HepG2 (cell line): Measurements from ENCODE around the gene SSH3. TPM values are rescaled to one million over a fixed set of nuclear protein-coding genes. Genes with fewer than 3 reads are reported as not detected.
A peak's percentile ranks its signal among the peaks of the same experiment; 100 is the strongest.

ENCODE experiments used
- ATAC-seq: fragments of 200-7000 bp; cut with Tn5 transposase; 3 replicates; pipeline ENCODE4 v1.9.1; 2020; ENCODE audit warnings: mild to moderate bottlenecking, moderate library complexity
- BruUV-seq: library from RNA; stranded (reverse); fragments of 400-500 nt; replicated peaks from 2 replicates; lab custom pipeline; 2021; lab: Mats Ljungman, UMichigan
- CTCF ChIA-PET: fragments of 300-600 bp; formaldehyde crosslinking; extraction: SDS; loops from one replicate; lab custom pipeline; 2021; ENCODE audit warnings: low total read pairs, inconsistent platforms, low intra/inter-chr PET ratio; lab: Yijun Ruan, JAX
- POLR2A ChIA-PET: fragments of 350-600 bp; sonication (Branson Sonifier 250); formaldehyde crosslinking; loops from one replicate; lab custom pipeline; 2020; ENCODE audit warnings: antibody characterized with exemption, inconsistent platforms; lab: Yijun Ruan, JAX
- DNase-seq: peaks from one replicate; pipeline ENCODE4 v3.0.0-alpha.2; 2015; ENCODE audit warnings: low spot score
- FAIRE-seq: peaks from 3 replicates; lab custom pipeline; 2011; peaks lifted over from hg19 to GRCh38; lab: Jason Lieb, UNC
- H2AFZ ChIP-seq: one replicate; pipeline ENCODE4 v1.6.1; 2011; ENCODE audit warnings: low read length, inconsistent platforms
- H3K27ac ChIP-seq: fragments of 300-600 bp; 3 replicates; pipeline ENCODE4 v1.8.0; 2011; ENCODE audit warnings: mixed run types, mild to moderate bottlenecking, mixed read lengths, low read length, inconsistent platforms; ENCODE audit not compliant: insufficient read depth; ENCODE audit errors: extremely low read length
- H3K27me3 ChIP-seq, 2 experiments: fragments of 200-600 bp in 1 of 2; 2 replicates in 1 of 2; 3 replicates in 1 of 2; pipeline versions ENCODE4 v1.6.0 to v1.8.0; 2011; ENCODE audit warnings: low read length in 2 of 2, mild to moderate bottlenecking in 2 of 2, moderate library complexity in 2 of 2, inconsistent platforms in 1 of 2; ENCODE audit not compliant: insufficient read depth in 2 of 2, control insufficient read depth in 1 of 2
- H3K36me3 ChIP-seq, 2 experiments: fragments of 200-600 bp in 1 of 2; replicated peaks in 1 of 2; 2 replicates in 1 of 2; 3 replicates in 1 of 2; pipeline versions ENCODE4 v1.5.1 to v1.8.0; 2011; ENCODE audit warnings: low read length in 2 of 2, inconsistent platforms in 1 of 2; ENCODE audit not compliant: insufficient read depth in 2 of 2, control insufficient read depth in 1 of 2
- H3K4me1 ChIP-seq: 2 replicates; pipeline ENCODE4 v1.5.1; 2012; ENCODE audit warnings: low read length, inconsistent platforms; ENCODE audit not compliant: insufficient read depth
- H3K4me2 ChIP-seq: 2 replicates; pipeline ENCODE4 v1.6.0; 2011; ENCODE audit warnings: low read depth, low read length, inconsistent platforms
- H3K4me3 ChIP-seq, 3 experiments: fragments of 200-600 bp in 1 of 3; sonication (generic), shearing (Covaris generic) in 1 of 3; replicated peaks in 1 of 3; 2 replicates each; pipeline ENCODE4 v1.5.1; 2011 to 2016; ENCODE audit warnings: low read length in 3 of 3, inconsistent platforms in 2 of 3, low read depth in 2 of 3, mild to moderate bottlenecking in 2 of 3, control low read depth in 1 of 3, mixed read lengths in 1 of 3; ENCODE audit not compliant: insufficient read depth in 1 of 3
- H3K79me2 ChIP-seq: one replicate; pipeline ENCODE4 v1.6.1; 2011; ENCODE audit warnings: low read length, inconsistent platforms; ENCODE audit not compliant: insufficient read depth
- H3K9ac ChIP-seq: 2 replicates; pipeline ENCODE4 v1.6.0; 2011; ENCODE audit warnings: mild to moderate bottlenecking, low read depth, low read length, inconsistent platforms; ENCODE audit not compliant: insufficient read depth
- H3K9me3 ChIP-seq: 2 replicates; pipeline ENCODE4 v1.5.1; 2012; ENCODE audit warnings: mild to moderate bottlenecking, low read length
- H4K20me1 ChIP-seq: 2 replicates; pipeline ENCODE4 v1.6.0; 2011; ENCODE audit warnings: inconsistent platforms, mild to moderate bottlenecking, low read length, moderate library complexity; ENCODE audit not compliant: insufficient read depth
- AGO2 ChIP-seq: fragments of 200-400 bp; formaldehyde crosslinking; optimal IDR thresholded peaks from 2 replicates; pipeline ENCODE3; 2017; ENCODE audit warnings: mild to moderate bottlenecking, low read depth, low read length, moderate library complexity
- ATF6 ChIP-seq: sonication (generic); formaldehyde crosslinking; conservative IDR thresholded peaks from 2 replicates; pipeline ENCODE4 v1.4.0; 2020; ENCODE audit warnings: missing genetic modification reagents
- ESRRA ChIP-seq: sonication (generic); formaldehyde crosslinking; IDR thresholded peaks from 2 replicates; pipeline ENCODE4 v1.5.1; 2020; ENCODE audit warnings: mild to moderate bottlenecking, low read depth, missing genetic modification reagents
- KAT2B ChIP-seq: fragments of 150-350 bp; IDR thresholded peaks from 2 replicates; pipeline ENCODE4 v1.6.1; 2014; ENCODE audit warnings: low read depth, low read length, borderline replicate concordance
- POLR2A ChIP-seq, 2 experiments: IDR thresholded peaks; 2 replicates each; pipeline ENCODE4 v1.6.1; 2011; ENCODE audit warnings: low read depth in 2 of 2, low read length in 2 of 2, mild to moderate bottlenecking in 1 of 2, moderate library complexity in 1 of 2; ENCODE audit not compliant: insufficient read depth in 1 of 2
- REL ChIP-seq: sonication (generic); formaldehyde crosslinking; conservative IDR thresholded peaks from 2 replicates; pipeline ENCODE4 v1.8.0; 2022; ENCODE audit warnings: mild to moderate bottlenecking, missing genetic modification reagents, moderate library complexity
- SALL1 ChIP-seq: sonication (generic); formaldehyde crosslinking; IDR thresholded peaks from 2 replicates; pipeline ENCODE4 v1.8.0; 2022; ENCODE audit warnings: mild to moderate bottlenecking, missing genetic modification reagents
- SIN3A ChIP-seq: IDR thresholded peaks from 2 replicates; pipeline ENCODE4 v1.6.1; 2011; ENCODE audit warnings: low read depth, mild to moderate bottlenecking, control low read depth, low read length, borderline replicate concordance
- SMARCE1 ChIP-seq: fragments of 450-650 bp; IDR thresholded peaks from 2 replicates; pipeline ENCODE4 v1.6.1; 2017; ENCODE audit warnings: borderline replicate concordance
- TBP ChIP-seq: sonication (generic); formaldehyde crosslinking; IDR thresholded peaks from 2 replicates; pipeline ENCODE4 v1.5.0; 2020; ENCODE audit warnings: missing genetic modification reagents
- ZBTB38 ChIP-seq: sonication (generic); formaldehyde crosslinking; IDR thresholded peaks from 2 replicates; pipeline ENCODE4 v1.5.1; 2020; ENCODE audit warnings: mild to moderate bottlenecking, missing genetic modification reagents
- ZNF124 ChIP-seq: sonication (generic); formaldehyde crosslinking; IDR thresholded peaks from 2 replicates; pipeline ENCODE4 v1.4.0; 2020; ENCODE audit warnings: missing genetic modification reagents
- ZNF20 ChIP-seq: sonication (generic); formaldehyde crosslinking; IDR thresholded peaks from 2 replicates; pipeline ENCODE4 v1.4.0; 2020; ENCODE audit warnings: mild to moderate bottlenecking, moderate library complexity, missing genetic modification reagents
- ZNF709 ChIP-seq: sonication (generic); formaldehyde crosslinking; IDR thresholded peaks from 2 replicates; pipeline ENCODE4 v1.5.0; 2020; ENCODE audit warnings: mild to moderate bottlenecking, missing genetic modification reagents
- ZNF816 ChIP-seq: sonication (generic); formaldehyde crosslinking; IDR thresholded peaks from 2 replicates; pipeline ENCODE4 v1.8.0; 2022; ENCODE audit warnings: missing genetic modification reagents, mild to moderate bottlenecking, borderline replicate concordance
- ZSCAN21 ChIP-seq: sonication (generic); formaldehyde crosslinking; IDR thresholded peaks from 2 replicates; pipeline ENCODE4 v1.8.0; 2022; ENCODE audit warnings: mild to moderate bottlenecking, missing genetic modification reagents, moderate library complexity, borderline replicate concordance
- WGBS: methylation state at CpG from one replicate; pipeline ENCODE4 v1.1.6; 2017; ENCODE audit warnings: low lambda C conversion rate; 5-methylcytosine and 5-hydroxymethylcytosine counted together
- in situ Hi-C: cut with HindIII; loops from 2 replicates; pipeline ENCODE4 v1.10.0; 2017; ENCODE audit warnings: low pct_unique_long_range_greater_than_20kb; ENCODE audit not compliant: extremely low pct_ligation_motif_present
- intact Hi-C: fragments of 100-400 bp; cut with micrococcal nuclease; formaldehyde crosslinking; loops from one replicate; pipeline ENCODE4 v1.10.0; 2022; ENCODE audit not compliant: unreplicated experiment
- polyA plus RNA-seq, 8 experiments: library from polyadenylated mRNA; depleted of rRNA in 3 of 8; stranded (reverse) in 7 of 8; unstranded in 1 of 8; fragments of >200 nt; fragmentation: Illumina TruSeq in 4 of 8; extraction: Trizol in 4 of 8; gene quantifications; 2 replicates each; pipeline versions ENCODE4 v1.2.1 to v1.2.3, GENCODE V29; 2011 to 2016; ENCODE audit warnings: low read depth in 4 of 8, missing spikeins in 1 of 8, mixed read lengths in 1 of 8; ENCODE audit not compliant: insufficient read depth in 1 of 8
- total RNA-seq, 5 experiments: library from RNA; depleted of rRNA; stranded (reverse); fragments of >200 nt; fragmentation: Illumina TruSeq; extraction: Trizol; gene quantifications; 2 replicates each; pipeline ENCODE4 v1.2.3, GENCODE V29; 2016; ENCODE audit warnings: low read depth in 1 of 5

SSH3 gene
- total and polyA plus RNA-seq, 2 of the 13 experiments (the other 11 are each of a cell fraction or from before 2014, with no cell fraction given): 12.4 to 18.8 TPM

GRCh38 chr11:67255353-67255752 lies 48.0 kb upstream of the SSH3 start:
- Histone ChIP-seq H2AFZ (no peak overlapping the region), H3K27me3 (no peaks in the 10 kb centered on the region), H3K9me3 (no peaks in the 10 kb centered on the region), H3K4me1 (peaks cover 76% of the 10 kb centered on the region), H3K79me2 (peaks cover 2% of the 10 kb centered on the region), H4K20me1 (no peaks in the 10 kb centered on the region), H3K4me2 (no peak overlapping the region), H3K36me3 (peaks cover 43 to 57% of the 10 kb centered on the region in 2 experiments), H3K9ac (no peak overlapping the region), H3K27ac (peak overlapping the region; percentile 62), H3K4me3 (no peak overlapping the region)
- no peak for TF ChIP-seq KAT2B
- no peak for TF ChIP-seq ESRRA (CRISPR knock-in tag)
- TF ChIP-seq AGO2: peak; percentile 14
- no peak for TF ChIP-seq ZSCAN21 (CRISPR knock-in tag)
- no peak for TF ChIP-seq TBP (CRISPR knock-in tag)
- no peak for TF ChIP-seq SIN3A
- no peak for TF ChIP-seq REL (CRISPR knock-in tag)
- intact Hi-C loops: no loop called here
- ChIA-PET POLR2A (interaction anchor here (1.1 to 1.9 kb wide), 2 partner anchors 16 to 48 kb away, joined by 4 to 5 read pairs; partner anchors contain the start of gene SSH3), CTCF (no interaction called here)
- FAIRE-seq (no peak), ATAC-seq (no peak), DNase-seq (no peak)
- in situ Hi-C loops: no loop called here
- 95% methylated on average over 9 of the region's 10 CpGs for WGBS
- no TSS peak for BruUV-seq

- CTCF ChIA-PET: no interaction called here
- TF ChIP-seq SALL1 (CRISPR knock-in tag) (0 out of 2 replicates have a peak, but pooled peaks have one; percentile 25), ZBTB38 (CRISPR knock-in tag) (peak; percentile 46; the same call in 1 of the 2 replicates), POLR2A (IDR thresholded peaks at IDR 0.05; ENCODE audit: insufficient read depth in 1 of 2, low read depth in 2 of 2, low read length in 2 of 2) (peak in 1 of 2 experiments; percentile 11; a peak in 1 of 4 replicates), SMARCE1 (no peak), ZNF816 (CRISPR knock-in tag) (no peak), ATF6 (no peak), ZNF124 (CRISPR knock-in tag) (no peak), ZNF20 (CRISPR knock-in tag) (no peak), ZNF709 (no peak)
These were observed 47.5 kb upstream of the SSH3 start for GRCh38 chr11:67255864-67256263.

More at GRCh38 chr11:67255864-67256263, 47.5 kb upstream of the SSH3 start:
- Histone ChIP-seq H3K27ac (peak overlapping the region; percentile 62), H3K4me2 (no peak overlapping the region), H3K4me1 (peaks cover 81% of the 10 kb centered on the region), H3K79me2 (peaks cover 2% of the 10 kb centered on the region), H3K27me3 (no peaks in the 10 kb centered on the region), H3K36me3 (peaks cover 39 to 52% of the 10 kb centered on the region in 2 experiments), H3K9me3 (no peaks in the 10 kb centered on the region), H3K4me3 (no peak overlapping the region), H3K9ac (no peak overlapping the region), H4K20me1 (no peaks in the 10 kb centered on the region), H2AFZ (no peak overlapping the region)
- BruUV-seq: no TSS peak
- FAIRE-seq: no peak
- in situ Hi-C loops (no loop called here), intact Hi-C loops (no loop called here)
- no peak for DNase-seq
- POLR2A ChIA-PET: interaction anchor here (1.1 to 1.9 kb wide), 2 partner anchors 16 to 47 kb away, joined by 4 to 5 read pairs; partner anchors contain the start of gene SSH3
- peak; percentile 10 for ATAC-seq
- WGBS: 90% methylated on average over 8 of the region's 8 CpGs
